Neuronal stem cell (in vitro differentiated cells): ENCODE results near the gene TMTC1. TPM values are rescaled to one million over a fixed set of nuclear protein-coding genes. Genes with fewer than 3 reads are reported as not detected.

Experiments
- DNase-seq: peaks from one replicate; pipeline ENCODE4 v3.0.0-alpha.2; 2013; ENCODE audit warnings: low spot score
- H2AFZ ChIP-seq: one replicate; pipeline ENCODE4 v1.6.1; 2013; ENCODE audit warnings: mild to moderate bottlenecking, low read length, inconsistent platforms
- H2AK5ac ChIP-seq: 2 replicates; pipeline ENCODE4 v1.6.1; 2013; ENCODE audit warnings: low read depth, mild to moderate bottlenecking, inconsistent platforms, low read length, moderate library complexity, mixed read lengths
- H2BK120ac ChIP-seq: 2 replicates; pipeline ENCODE4 v1.6.1; 2013; ENCODE audit warnings: low read depth, mild to moderate bottlenecking, inconsistent platforms, low read length, moderate library complexity, mixed read lengths
- H2BK12ac ChIP-seq: one replicate; pipeline ENCODE4 v1.6.1; 2013; ENCODE audit warnings: low read length, inconsistent platforms
- H2BK15ac ChIP-seq: 2 replicates; pipeline ENCODE4 v1.6.1; 2013; ENCODE audit warnings: mild to moderate bottlenecking, low read length, inconsistent platforms, mixed read lengths
- H2BK5ac ChIP-seq: one replicate; pipeline ENCODE4 v1.6.1; 2013; ENCODE audit warnings: inconsistent platforms, mild to moderate bottlenecking, low read length, moderate library complexity
- H3K14ac ChIP-seq: one replicate; pipeline ENCODE4 v1.6.1; 2013; ENCODE audit warnings: low read length, inconsistent platforms
- H3K18ac ChIP-seq: 2 replicates; pipeline ENCODE4 v1.6.1; 2013; ENCODE audit warnings: low read length, inconsistent platforms
- H3K23ac ChIP-seq: 2 replicates; pipeline ENCODE4 v1.6.1; 2013; ENCODE audit warnings: low read depth, mild to moderate bottlenecking, mixed read lengths, low read length, inconsistent platforms; ENCODE audit not compliant: poor library complexity
- H3K27ac ChIP-seq: replicated peaks from 3 replicates; pipeline ENCODE4 v1.5.1; 2013; ENCODE audit warnings: low read length, inconsistent platforms
- H3K27me3 ChIP-seq, 3 experiments: 2 replicates each; pipeline ENCODE4 v1.6.1; 2013; ENCODE audit warnings: low read length in 3 of 3, mild to moderate bottlenecking in 2 of 3, inconsistent platforms in 1 of 3, low read depth in 1 of 3, mixed read lengths in 1 of 3, moderate library complexity in 1 of 3; ENCODE audit not compliant: control insufficient read depth in 3 of 3, insufficient read depth in 3 of 3
- H3K36me3 ChIP-seq, 2 donors: replicated peaks in 1 of 2; 2 replicates each; pipeline ENCODE4 v1.6.1; 2013; ENCODE audit warnings: low read length in 2 of 2; ENCODE audit not compliant: control insufficient read depth in 2 of 2, insufficient read depth in 2 of 2
- H3K4ac ChIP-seq: 2 replicates; pipeline ENCODE4 v1.6.1; 2013; ENCODE audit warnings: inconsistent platforms, mild to moderate bottlenecking, low read length, moderate library complexity
- H3K4me1 ChIP-seq, 2 donors: 1 replicate in 1 of 2; 2 replicates in 1 of 2; pipeline ENCODE4 v1.6.1; 2013; ENCODE audit warnings: low read length in 2 of 2, low read depth in 1 of 2; ENCODE audit not compliant: control insufficient read depth in 2 of 2, insufficient read depth in 1 of 2
- H3K4me2 ChIP-seq: one replicate; pipeline ENCODE4 v1.6.1; 2013; ENCODE audit warnings: mild to moderate bottlenecking, low read length, inconsistent platforms; ENCODE audit not compliant: insufficient read depth, poor library complexity, severe bottlenecking
- H3K4me3 ChIP-seq, 2 donors: 2 replicates each; pipeline ENCODE4 v1.5.1; 2013; ENCODE audit warnings: low read length in 2 of 2, mild to moderate bottlenecking in 2 of 2, inconsistent platforms in 1 of 2, moderate library complexity in 1 of 2
- H3K79me1 ChIP-seq: one replicate; pipeline ENCODE4 v1.6.1; 2013; ENCODE audit warnings: low read depth, mild to moderate bottlenecking, inconsistent platforms, low read length, moderate library complexity
- H3K9ac ChIP-seq: one replicate; pipeline ENCODE4 v1.6.1; 2013; ENCODE audit warnings: mild to moderate bottlenecking, low read depth, low read length, inconsistent platforms; ENCODE audit not compliant: poor library complexity
- H3K9me3 ChIP-seq, 2 donors: replicated peaks in 1 of 2; 2 replicates each; pipeline versions ENCODE3 to v1.6.1; 2013; ENCODE audit warnings: low read length in 2 of 2, mild to moderate bottlenecking in 2 of 2, inconsistent platforms in 1 of 2, low read depth in 1 of 2, mixed read lengths in 1 of 2, moderate library complexity in 1 of 2; ENCODE audit not compliant: control insufficient read depth in 2 of 2, insufficient read depth in 1 of 2
- H4K8ac ChIP-seq: one replicate; pipeline ENCODE4 v1.6.1; 2013; ENCODE audit warnings: low read depth, mild to moderate bottlenecking, inconsistent platforms, low read length, moderate library complexity
- H4K91ac ChIP-seq: one replicate; pipeline ENCODE4 v1.6.1; 2013; ENCODE audit warnings: low read length, low read depth, mild to moderate bottlenecking, inconsistent platforms; ENCODE audit not compliant: poor library complexity
- WGBS, 2 donors: extraction: QIAGEN DNeasy Blood & Tissue Kit; methylation state at CpG; one replicate each; pipeline ENCODE4 v1.1.7; 2013; ENCODE audit warnings: missing lambda C conversion rate in 2 of 2, mixed read lengths in 1 of 2; ENCODE audit not compliant: insufficient read length in 2 of 2, insufficient replicate concordance in 1 of 2; ENCODE audit errors: extremely low coverage in 2 of 2; 5-methylcytosine and 5-hydroxymethylcytosine counted together
- polyA plus RNA-seq, 2 experiments: library from polyadenylated mRNA; stranded (reverse); fragments of 200-250 nt; gene quantifications; one replicate each; pipeline ENCODE4 v1.2.3, GENCODE V29; 2013

The TMTC1 gene
- 4.6 TPM for polyA plus RNA-seq (2013, experiment 1 of 2)
- polyA plus RNA-seq (2013, experiment 2 of 2), result 4.5 TPM

DNA sequence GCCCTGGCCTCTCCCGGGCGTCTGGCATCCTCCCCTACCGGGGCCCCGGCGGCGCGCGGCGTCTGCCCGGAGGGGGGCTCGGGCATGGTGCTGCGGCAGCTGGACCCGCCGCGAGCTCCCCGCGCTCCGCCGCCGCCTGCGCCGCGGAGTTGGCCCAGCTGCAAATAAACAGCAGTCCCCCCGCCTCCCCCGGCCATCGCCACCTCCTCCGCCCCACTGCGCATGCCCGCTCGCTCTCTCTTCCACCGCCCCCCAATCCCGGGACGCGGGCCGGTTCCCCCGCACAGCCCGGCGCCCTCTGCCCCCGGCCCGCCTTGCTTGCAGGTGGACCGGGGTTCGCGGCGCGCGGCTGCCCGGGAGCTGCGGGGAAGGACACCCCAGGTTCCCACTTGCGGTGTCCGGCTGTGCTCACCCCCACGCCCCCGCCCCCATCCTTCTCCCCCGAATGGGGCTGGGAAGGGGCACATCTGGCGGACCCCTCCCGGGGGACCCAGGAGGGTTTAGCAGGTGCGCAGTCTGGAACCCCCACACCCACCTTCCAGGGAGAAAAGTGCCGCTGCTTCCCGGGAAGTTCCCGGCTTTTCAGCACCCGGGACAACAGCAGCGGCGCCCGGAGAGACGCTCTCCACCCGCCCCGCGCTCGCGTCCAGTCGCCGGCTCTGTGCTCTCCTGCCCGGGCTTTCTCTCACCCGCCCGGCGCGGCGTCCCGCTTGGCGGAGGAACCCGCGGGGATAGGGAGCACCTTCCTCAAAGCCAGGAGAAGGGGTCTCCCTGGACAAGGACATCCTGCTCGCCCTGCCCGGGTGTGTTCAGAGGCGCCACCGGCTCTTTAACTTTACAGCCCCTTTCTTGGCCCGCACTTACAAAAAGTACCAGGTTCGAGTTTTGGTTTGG, at the start of gene TMTC1:
TMTC1 (minus strand) TSS at position 170 of the 894 bp plus-strand sequence. CDS start 191 bp downstream, outside the sequence.
- H3K4me2 ChIP-seq, result peak within 1 kb of the TSS; percentile 83
- peak within 1 kb of the TSS; percentile 53 for H3K23ac ChIP-seq
- peak within 1 kb of the TSS; percentile 38 for H3K27ac ChIP-seq
- peaks cover 3 to 13% of the 10 kb centered on the region in 2 donors for H3K9me3 ChIP-seq
- H3K14ac ChIP-seq, result peak within 1 kb of the TSS; percentile 84
- peak within 1 kb of the TSS; percentile 89 for H3K9ac ChIP-seq
- no peaks in the 10 kb centered on the region for H3K27me3 ChIP-seq
- H3K4me1 ChIP-seq, result peaks cover 0 to 5% of the 10 kb centered on the region in 2 donors
- H3K4me3 ChIP-seq, result peak within 1 kb of the TSS; percentile 83 to 95
- H3K79me1 ChIP-seq, result no peaks in the 10 kb centered on the region
- peak within 1 kb of the TSS; percentile 81 for H2BK120ac ChIP-seq
- peak within 1 kb of the TSS; percentile 94 for H3K18ac ChIP-seq
- H3K4ac ChIP-seq, result no peak within 1 kb of the TSS
- no peak within 1 kb of the TSS for H4K91ac ChIP-seq
- peak within 1 kb of the TSS; percentile 73 for H2BK12ac ChIP-seq
- no CpG with 5 or more reads among the region's 87 CpGs for WGBS, 2 donors
- no peaks in the 10 kb centered on the region for H3K36me3 ChIP-seq
- H4K8ac ChIP-seq, result no peak within 1 kb of the TSS
- H2BK5ac ChIP-seq, result peak within 1 kb of the TSS; percentile 93
- H2BK15ac ChIP-seq, result peak within 1 kb of the TSS; percentile 65
- peak within 1 kb of the TSS; percentile 26 for H2AK5ac ChIP-seq
- DNase-seq, result peak; percentile 80
- H2AFZ ChIP-seq, result peak within 1 kb of the TSS; percentile 99

DNA sequence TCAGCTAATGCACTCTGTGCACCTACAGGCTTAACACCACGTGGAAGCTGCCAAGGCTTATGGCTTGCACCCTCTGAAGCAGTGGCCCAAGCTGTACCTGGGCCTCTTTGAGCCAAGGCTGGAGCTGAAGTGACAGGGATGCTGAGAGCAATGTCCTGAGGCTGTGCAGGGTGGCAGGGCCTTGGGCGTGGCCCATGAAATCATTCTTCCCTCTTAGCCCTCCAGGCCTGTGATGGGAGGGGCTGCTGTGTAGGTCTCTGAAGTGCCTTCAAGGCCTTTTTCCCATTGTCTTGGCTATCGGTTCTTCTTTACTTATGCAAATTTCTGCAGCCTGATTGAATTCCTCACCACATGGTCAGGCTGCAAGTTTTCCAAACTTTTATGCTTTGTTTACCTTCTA, 47.4 kb upstream of the TMTC1 start:
- Histone ChIP-seq H4K8ac (no peak overlapping the region), H3K4me2 (no peak overlapping the region), H3K4me1 (no peaks in the 10 kb centered on the region), H3K36me3 (no peaks in the 10 kb centered on the region), H3K18ac (no peak overlapping the region), H3K27me3 (no peaks in the 10 kb centered on the region), H3K27ac (no peak overlapping the region), H3K79me1 (no peaks in the 10 kb centered on the region), H2AFZ (no peak overlapping the region), H2BK5ac (no peak overlapping the region), H3K23ac (no peak overlapping the region), H3K4me3 (no peak overlapping the region), H3K14ac (no peak overlapping the region), H4K91ac (no peak overlapping the region), H3K4ac (no peak overlapping the region), H3K9me3 (peaks cover 6 to 10% of the 10 kb centered on the region in 2 donors), H2AK5ac (no peak overlapping the region), H3K9ac (no peak overlapping the region), H2BK15ac (no peak overlapping the region), H2BK120ac (no peak overlapping the region), H2BK12ac (no peak overlapping the region)
- DNase-seq, result no peak
- no CpG with 5 or more reads among the region's 3 CpGs for WGBS, 2 donors

DNA sequence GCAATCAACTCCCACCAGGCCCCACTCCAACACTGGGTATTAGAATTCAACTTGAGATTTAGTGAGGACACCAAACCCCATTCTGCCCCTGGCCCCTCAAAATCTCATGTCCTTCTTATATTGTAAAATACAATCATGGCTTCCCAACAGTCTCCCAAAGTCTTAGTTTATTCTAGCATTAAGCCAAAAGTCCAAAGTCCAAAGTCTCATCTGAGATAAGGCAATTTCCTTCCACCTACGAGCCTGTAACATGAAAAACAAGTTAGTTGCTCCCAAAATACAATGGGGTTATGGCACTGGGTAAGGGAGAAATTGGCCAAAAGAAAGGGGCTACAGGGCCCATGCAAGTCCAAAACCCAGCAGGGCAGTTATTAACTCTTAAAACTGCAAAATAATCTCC, 46.6 kb upstream of the TMTC1 start:
- H2AK5ac ChIP-seq, result no peak overlapping the region
- DNase-seq, result no peak
- H3K14ac ChIP-seq, result no peak overlapping the region
- H3K23ac ChIP-seq, result no peak overlapping the region
- H4K91ac ChIP-seq, result no peak overlapping the region
- no peaks in the 10 kb centered on the region for H3K36me3 ChIP-seq
- no CpG with 5 or more reads among the region's 1 CpG for WGBS, 2 donors
- no peaks in the 10 kb centered on the region for H3K79me1 ChIP-seq
- H3K27ac ChIP-seq, result no peak overlapping the region
- no peak overlapping the region for H3K4ac ChIP-seq
- no peak overlapping the region for H2BK12ac ChIP-seq
- no peak overlapping the region for H2BK5ac ChIP-seq
- no peaks in the 10 kb centered on the region for H3K27me3 ChIP-seq
- H2BK120ac ChIP-seq, result no peak overlapping the region
- H3K4me2 ChIP-seq, result no peak overlapping the region
- H3K9ac ChIP-seq, result no peak overlapping the region
- no peak overlapping the region for H3K18ac ChIP-seq
- no peak overlapping the region for H3K4me3 ChIP-seq
- no peak overlapping the region for H2AFZ ChIP-seq
- H4K8ac ChIP-seq, result no peak overlapping the region
- H2BK15ac ChIP-seq, result no peak overlapping the region
- no peaks in the 10 kb centered on the region for H3K4me1 ChIP-seq
- peaks cover 6 to 10% of the 10 kb centered on the region in 2 donors for H3K9me3 ChIP-seq

DNA sequence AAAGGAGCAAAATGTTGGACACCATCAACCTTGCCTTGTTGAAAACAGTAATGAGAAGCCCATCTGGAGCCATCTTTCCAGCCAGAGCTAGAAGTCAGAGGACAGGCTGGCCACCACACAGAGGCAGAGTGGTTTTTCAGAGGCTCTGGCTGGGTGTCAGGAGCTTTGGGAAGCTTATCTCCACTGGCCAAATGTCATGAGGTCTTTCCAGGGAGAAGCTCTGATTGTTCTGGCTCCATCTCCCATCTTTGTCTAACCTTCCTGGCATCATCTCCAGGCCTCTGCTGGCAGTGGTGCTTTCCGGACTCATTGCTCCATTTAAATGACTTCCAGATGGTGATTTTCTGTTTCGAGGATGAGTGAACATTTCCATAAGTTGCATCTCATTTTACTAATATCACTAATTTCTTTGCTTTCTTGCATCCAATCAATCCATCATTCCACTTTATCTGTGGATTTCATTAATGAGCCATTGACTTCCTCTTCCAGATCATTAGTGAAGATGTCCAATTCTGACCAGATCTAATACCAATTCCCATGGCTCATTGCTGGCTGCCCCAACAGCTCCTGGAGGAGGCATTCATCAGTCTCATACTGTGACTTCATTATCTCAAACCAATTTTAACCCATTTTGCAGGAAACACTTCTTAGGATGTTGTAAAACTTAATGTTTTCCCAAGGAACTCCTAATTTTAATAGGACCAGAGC, 35.3 kb upstream of the TMTC1 start:
- Histone ChIP-seq H3K4me3 (no peak overlapping the region), H3K9ac (no peak overlapping the region), H3K4me1 (peaks cover 0 to 2% of the 10 kb centered on the region in 2 donors), H3K27ac (no peak overlapping the region), H3K79me1 (no peaks in the 10 kb centered on the region), H2BK5ac (no peak overlapping the region), H3K36me3 (no peaks in the 10 kb centered on the region), H3K18ac (no peak overlapping the region), H3K27me3 (peaks cover 0 to 3% (median 0%) of the 10 kb centered on the region in 3 experiments), H4K91ac (no peak overlapping the region), H2BK12ac (no peak overlapping the region), H2BK15ac (no peak overlapping the region), H3K14ac (no peak overlapping the region), H4K8ac (no peak overlapping the region), H2AK5ac (no peak overlapping the region), H3K9me3 (no peaks in the 10 kb centered on the region), H3K4ac (no peak overlapping the region), H2AFZ (no peak overlapping the region), H2BK120ac (no peak overlapping the region), H3K4me2 (no peak overlapping the region), H3K23ac (no peak overlapping the region)
- no CpG with 5 or more reads among the region's 2 CpGs for WGBS, 2 donors
- DNase-seq, result no peak
